CD4-positive, alpha-beta T cell treated with Interleukin-15 for 1 hour (primary cell): Measurements from ENCODE around the gene RTN3.
"Not testable (repeated sequence)": the region's sequence is repeated elsewhere in the genome, so short reads cannot be mapped to it uniquely, and the experiment has no call there.

Experiments
- DNase-seq: peaks from one replicate; pipeline ENCODE4 v3.0.0-alpha.2; 2020

The RTN3 gene

GRCh38 chr11:63769714-63770455 is 88.6 kb downstream of the RTN3 start:
- no peak for DNase-seq

- no peak for DNase-seq
These were observed 89.5 kb downstream of the RTN3 start for GRCh38 chr11:63770763-63771162.

DNA sequence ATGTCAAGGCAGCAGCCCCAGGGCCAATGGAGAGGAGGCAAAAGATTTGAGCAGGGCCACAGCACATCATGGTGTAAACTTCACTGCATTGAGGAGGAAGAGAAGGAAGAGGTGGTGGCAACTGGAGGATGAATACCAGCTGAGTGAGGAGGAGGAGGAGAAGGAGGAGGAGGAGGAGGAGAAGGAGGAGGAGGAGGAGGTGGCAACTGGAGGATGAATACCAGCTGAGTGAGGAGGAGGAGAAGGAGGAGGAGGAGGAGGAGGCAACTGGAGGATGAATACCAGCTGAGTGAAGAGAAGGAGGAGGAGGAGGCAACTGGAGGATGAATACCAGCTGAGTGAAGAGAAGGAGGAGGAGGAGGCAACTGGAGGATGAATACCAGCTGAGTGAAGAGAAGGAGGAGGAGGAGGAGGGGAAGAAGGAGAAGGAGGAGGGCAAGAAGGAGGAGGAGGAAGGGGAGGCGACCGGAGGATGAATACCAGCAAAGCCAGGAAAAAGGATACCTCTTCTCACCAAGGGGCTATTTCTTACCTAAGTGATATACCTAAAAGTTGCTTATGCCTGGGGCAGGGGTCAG is 90.5 kb downstream of the RTN3 start:
- not testable (repeated sequence) for DNase-seq

GRCh38 chr11:63775191-63775590 is 93.9 kb downstream of the RTN3 start:
- no peak for DNase-seq

- no peak for DNase-seq
These were observed 97.7 kb downstream of the RTN3 start for GRCh38 chr11:63779039-63779438.

DNA sequence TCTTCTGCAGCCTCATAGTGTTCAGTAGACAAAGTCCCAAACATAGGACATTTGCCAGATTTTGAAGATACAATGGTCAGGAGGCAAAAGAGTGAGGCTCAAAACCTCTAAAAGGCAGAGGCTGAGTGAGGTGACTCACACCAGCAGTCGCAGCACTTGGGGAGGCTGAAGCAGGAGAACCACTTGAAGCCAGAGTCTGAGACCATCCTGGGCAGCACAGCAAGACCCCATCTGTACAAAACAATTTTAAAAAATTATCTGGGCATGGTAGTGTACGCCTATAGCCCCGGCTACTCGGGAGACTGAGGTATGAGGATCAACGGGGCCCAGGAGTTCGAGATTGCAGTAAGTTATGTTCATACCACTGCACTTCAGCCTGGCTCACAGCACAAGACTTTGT is 101.4 kb downstream of the RTN3 start:
- DNase-seq: no peak

- DNase-seq: no peak
These were observed 102.8 kb downstream of the RTN3 start for GRCh38 chr11:63783925-63784592.

GRCh38 chr11:63785823-63786222 is 104.5 kb downstream of the RTN3 start:
- DNase-seq: no peak

DNA sequence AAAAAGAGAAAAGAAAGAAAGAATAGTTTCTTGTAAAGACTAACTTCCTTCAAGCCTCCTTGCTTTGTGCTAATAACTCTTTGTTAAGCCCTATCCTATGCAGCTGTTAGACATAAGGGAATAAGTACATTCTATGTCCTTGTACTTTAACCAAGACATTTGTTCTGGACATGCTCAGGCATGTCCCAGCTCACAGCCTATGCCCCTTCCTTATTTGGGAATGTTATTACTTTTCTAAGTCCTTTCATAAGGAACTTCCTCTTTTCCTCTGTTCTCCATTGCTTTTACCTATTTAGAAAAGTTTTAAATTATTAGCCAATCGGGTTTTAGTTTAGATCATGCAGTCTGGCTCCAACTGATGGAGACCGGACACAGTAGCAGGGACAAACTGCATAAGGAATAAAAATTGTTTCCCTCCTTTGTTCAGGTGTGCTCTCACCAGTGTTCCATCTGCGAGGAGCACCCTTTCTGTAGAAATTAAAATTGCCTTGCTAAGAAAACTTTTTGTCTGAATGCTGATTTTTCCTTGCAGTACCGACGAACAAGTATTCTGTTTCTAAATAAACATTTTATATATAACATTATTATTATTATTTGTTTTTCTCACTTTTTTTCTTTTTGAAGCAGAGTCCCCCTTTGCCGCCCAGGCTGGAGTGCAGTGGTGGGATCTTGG is 110.3 kb downstream of the RTN3 start:
- DNase-seq: no peak

DNA sequence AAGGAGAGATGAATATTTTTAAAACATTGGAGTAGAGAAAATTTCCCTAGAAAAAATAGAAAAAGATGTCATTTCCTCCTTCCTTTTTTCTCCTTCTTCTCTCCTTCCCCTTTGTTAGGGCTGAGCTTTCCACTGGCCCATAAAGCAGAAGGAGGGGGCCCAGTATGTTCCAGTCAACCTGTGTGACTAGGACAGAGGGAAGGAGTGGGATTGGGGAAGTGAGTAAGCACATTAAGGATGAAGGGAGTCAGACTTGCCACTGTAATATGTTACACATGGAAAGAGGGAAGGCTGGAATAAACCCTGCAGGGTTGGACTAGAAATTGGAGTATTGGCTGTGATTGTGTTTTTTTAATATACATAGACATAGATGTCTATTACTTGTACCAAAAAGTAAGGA is 111.9 kb downstream of the RTN3 start:
- no peak for DNase-seq

DNA sequence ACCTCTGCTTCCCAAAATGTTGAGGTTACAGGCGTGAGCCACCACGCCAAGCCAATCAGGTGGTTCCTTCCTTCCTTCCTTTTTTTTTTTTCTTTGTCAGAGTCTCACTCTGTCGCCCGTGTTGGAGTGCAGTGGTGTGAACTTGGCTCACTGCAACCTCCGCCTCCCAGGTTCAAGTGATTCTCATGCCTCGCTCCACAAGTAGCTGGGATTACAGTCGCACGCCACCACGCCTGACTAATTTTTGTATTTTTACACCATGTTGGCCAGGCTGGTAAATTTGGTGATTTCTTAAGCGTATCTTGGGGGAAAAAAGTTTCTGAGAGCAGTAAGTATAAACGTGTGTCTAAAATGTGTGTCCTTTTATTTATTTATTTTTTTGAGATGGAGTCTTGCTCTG is 113.8 kb downstream of the RTN3 start:
- no peak for DNase-seq

GRCh38 chr11:63800921-63801320 is 119.6 kb downstream of the RTN3 start:
- DNase-seq: no peak

DNA sequence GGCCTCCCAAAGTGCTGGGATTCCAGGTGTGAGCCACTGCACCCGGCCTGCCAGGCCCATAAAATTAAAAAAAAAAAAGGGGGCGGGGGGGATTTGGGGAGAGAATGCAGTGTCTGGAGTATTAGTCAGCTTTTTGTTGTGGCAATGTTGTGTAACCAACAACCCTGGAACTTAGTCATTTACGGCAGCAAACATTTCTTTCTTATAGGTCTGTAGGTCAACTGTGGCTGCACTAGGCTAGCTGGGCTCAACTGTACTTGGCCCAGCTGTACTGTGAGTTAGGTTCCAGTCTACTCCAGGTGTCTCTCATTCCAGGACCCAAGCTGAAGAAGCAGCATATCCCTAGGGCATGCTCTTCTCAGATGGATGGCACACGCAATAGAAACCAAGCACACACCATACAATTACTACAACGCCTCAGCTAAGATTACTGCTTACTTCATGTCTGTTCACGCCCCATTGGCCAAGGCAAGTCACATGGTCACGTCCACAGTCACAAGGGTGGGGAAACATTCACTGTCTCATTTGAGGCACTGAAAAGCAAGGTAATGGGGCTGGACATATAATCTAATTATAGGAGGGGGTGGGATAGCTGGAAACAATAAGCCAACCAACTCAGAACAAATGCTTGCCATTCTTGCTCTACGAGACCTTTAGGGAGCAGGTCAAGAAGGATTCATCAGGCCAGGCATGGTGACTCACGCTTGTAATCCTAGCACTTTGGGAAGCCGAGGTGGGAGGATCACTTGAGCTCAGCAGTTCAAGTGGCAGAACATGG is 121.5 kb downstream of the RTN3 start:
- DNase-seq: no peak

GRCh38 chr11:63804259-63804658 is 123.0 kb downstream of the RTN3 start:
- no peak for DNase-seq

GRCh38 chr11:63805844-63806415 is 124.6 kb downstream of the RTN3 start:
- DNase-seq: no peak
